Stimulated activated CD4-positive, alpha-beta T cell treated with anti-CD3 and anti-CD28 coated beads, Interleukin-12 subunit alpha, Interleukin-12 subunit beta, amount 100 ng/mL, for 24 hours (primary cell): ENCODE measurements around the gene ATP13A2.

Source experiments
- DNase-seq, 2 experiments: peaks; one replicate each; pipeline ENCODE4 v3.0.0-alpha.2; 2020; ENCODE audit warnings: low read depth in 2 of 2

ATP13A2 gene

DNA sequence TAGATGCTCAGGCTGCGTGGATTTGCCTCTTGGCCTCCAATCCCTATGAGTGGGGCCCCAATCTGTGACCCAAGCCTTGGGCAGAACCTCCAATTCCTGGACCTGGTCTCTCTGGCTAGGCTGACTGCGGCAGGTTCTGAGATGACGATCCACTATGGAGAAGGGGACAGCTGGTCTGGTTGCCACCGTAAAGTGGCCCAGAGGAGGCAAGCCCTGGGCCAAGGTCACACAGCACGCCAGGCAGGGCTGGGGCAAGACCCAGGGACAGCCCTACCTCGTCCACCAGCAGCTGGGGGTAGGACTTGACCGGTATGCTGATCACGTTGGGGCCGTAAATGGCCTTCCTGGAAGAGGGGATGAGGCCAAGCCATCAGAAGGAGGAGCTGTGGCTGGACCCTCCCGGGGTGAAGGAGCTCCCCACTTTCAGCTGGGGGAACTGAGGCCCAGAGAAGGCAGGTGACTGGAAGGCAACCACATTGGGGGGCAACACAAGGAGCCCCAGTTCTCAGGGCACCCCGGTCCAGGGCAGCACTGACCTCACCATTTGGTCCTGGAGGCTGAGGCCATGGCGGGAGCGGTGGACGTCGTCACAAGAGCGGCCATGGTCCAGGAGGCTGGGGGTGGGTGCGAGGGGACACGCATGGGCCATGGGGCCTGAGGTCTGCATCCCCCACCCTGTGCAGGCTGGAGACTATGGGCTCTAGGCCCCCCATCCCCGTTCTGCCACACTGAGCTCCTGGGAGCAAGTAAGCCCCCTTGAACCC lies 9.8 kb downstream of the ATP13A2 start:
- DNase-seq = no peak

DNA sequence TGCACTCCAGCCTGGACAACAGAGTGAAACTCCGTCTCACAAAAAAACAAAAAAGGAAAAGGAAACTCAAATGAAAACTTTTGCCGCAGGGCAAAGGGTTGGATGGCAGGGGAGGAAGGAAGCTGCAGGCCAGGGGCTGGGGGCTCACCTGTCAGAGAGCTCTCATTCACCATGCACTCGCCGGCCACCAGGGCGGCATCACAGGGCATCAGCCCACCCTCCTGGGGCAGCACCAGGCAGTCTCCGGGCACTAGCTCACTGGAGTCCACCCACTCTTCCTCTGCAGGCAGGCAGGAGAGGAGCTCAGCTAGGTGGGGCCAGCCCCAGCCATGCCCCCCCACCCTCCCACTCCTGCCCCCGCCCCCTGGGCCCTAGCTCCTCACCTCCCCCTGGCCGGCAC lies 11.9 kb downstream of the ATP13A2 start:
- DNase-seq = no peak

DNA sequence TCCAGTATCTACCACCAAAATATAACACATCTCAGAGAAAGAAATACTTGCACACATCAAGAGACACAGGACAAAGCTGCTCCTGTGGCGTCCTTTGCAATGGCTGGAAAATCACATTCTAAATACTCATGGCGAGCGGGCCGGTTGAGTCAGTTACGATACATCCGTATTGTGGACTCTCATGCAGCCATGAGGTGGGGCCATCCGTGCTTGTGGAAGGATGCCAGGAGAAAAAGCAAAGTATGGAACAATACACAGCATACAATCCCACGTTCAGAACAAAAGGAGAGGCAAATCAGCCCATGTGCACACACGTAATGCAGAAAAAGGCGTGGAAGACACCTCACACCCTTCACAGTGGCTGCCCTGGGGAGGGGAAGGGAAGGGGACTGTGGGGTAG lies 13.1 kb downstream of the ATP13A2 start:
- no peak for DNase-seq

DNA sequence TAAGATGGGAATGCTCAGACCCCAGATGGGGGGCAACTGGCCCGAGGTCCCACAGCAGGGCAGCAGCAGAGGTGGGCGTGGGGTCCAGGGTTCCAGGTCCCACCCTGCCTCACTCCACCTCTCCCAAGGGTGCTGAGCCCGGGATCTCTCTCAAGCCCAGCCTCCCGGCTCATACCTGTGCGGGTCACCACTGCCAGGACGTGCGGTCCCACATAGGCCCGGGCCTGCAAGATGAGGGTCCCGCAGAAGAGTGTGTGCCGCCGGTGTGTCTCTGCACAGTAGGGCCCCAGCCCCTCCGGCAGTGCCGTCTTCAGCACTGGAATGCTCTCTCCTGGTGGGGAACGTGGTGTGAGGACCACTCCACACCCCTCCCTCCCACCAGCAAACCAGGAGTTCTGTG lies 14.9 kb downstream of the ATP13A2 start:
- DNase-seq = no peak

DNA sequence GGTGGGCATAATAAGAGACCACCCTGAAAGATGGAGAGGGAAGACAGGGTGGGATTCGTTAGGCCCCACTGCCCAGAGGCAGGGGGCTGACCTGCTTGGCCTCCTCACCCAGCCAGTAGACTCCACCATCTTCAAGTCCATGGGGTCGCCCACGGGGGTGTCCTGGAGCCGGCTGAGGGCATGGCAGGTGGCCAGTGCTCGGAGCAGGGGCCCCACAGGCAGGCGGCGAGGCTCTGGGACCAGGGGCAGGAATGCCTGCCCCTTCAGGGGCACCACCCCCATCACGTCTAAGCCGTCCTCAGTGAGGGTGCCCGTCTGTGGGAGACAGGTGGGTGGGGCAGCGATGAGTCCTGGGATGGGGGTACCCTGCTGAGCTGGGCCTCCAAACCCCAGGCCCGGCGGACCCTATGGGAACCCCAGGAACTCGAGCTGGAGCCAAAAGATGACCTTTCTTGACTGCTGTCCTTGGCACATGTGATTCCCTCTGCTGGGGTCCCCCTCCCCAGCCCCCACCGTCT lies 18.1 kb downstream of the ATP13A2 start:
- no peak for DNase-seq

DNA sequence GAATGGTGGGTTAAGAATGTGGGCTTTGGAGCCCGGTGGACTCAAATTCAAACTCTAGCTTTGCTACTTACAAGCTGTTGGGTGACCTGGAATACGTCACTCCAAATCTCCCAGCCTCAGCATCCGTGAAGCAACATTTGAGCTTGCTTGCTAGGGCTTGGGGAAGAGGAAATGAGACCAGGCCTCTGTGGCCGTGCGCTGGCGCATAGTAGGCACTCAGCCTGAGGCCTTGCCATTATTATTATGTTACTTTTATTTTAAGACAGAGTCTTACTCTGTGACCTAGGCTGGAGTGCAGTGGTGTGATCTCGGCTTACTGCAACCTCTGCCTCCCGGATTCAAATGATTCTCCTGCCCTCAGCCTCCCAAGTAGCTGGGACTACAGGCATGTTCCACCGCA lies 19.1 kb downstream of the ATP13A2 start:
- DNase-seq = no peak

DNA sequence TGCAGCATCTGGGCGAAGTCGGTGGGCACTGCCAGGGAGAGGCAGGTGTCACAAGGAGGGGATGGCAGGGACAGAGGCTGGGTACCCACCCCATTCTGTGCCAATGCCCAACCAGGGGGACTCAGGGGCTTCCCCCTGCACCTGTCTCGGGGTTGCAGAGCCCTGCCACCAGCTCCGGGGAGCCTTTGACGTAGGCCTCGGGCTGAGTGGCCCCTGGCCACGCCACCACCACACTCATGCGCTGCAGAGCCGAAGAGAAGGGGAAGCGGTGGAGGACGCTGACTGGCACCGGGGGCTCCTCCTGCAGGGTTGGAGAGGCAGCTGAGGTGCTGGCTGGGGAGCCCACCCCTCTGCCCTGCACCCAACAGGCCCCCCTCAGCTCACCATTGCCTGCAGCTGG lies 19.6 kb downstream of the ATP13A2 start:
- no peak for DNase-seq

DNA sequence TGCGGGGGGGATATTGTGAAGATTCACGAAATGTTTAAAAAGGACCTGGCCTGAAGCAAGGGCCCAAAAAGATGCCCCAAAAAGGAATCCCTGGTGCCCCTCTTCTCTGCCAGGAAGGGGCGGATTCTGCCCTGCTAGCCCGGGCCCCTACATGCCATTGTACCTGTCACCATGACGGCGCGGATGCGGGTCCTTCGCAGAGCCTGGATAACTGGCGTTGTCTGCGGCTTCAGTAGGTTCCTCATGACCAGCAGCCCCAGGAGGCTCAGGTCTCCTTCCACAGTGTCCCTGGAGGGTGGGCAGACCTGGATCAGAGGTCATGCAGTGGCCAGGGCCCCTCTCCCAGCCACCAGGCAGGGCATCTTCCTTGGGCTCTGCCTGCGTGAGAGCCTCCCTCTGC lies 20.2 kb downstream of the ATP13A2 start:
- DNase-seq = no peak

DNA sequence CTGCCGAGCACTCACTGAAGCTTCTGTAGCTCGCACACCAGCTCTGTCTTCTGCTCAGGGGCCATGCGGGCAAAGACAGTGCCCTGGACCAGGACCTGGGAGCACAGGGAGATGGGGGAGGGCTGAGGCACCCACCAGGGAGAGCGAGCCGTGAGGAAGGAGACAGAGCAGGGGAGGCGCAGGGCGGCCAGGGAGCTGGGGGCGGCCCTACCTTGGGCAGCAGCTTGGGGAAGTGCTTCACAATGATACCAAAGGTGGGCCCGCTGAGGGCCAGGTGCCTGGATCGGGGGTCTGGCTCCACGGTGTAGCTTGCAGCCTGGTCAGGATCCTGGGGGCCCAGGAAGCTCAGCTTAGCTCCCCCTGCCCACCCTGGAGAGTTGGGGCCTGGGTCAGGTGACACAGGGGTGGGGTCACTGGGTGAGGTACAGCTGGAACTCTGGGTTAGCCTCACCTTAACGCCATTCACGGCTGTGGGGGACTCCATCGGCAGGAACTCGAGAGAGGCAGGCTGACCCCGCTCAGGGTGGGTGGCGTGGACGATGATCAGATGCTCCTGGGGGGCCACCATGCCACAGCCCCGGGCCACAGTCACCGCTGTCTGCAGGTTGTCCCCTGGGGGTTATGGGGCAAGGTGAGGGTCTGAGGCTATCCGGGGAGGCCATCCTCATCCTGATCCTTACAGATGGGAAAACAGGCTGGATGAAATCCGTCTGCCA lies 21.9 kb downstream of the ATP13A2 start:
- no peak for DNase-seq

DNA sequence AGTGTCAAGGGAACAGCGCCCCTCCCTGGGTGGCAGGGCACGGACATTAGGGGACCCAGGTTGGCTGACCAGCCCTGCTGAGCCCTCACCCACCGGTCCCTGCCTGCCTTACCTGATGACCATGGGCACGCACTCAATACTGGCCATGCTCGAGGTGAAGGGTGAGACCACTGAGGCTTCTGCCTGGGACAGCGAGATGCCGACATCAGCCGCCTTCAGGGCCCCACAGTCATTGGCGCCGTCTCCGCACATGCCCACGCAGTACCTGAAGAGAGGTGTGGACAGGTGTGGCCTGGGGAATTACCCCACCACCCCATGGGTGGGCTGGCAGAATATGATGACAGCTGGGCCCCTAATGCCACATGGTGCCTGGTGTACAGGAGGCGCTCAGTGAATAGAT lies 23.5 kb downstream of the ATP13A2 start:
- DNase-seq = no peak

DNA sequence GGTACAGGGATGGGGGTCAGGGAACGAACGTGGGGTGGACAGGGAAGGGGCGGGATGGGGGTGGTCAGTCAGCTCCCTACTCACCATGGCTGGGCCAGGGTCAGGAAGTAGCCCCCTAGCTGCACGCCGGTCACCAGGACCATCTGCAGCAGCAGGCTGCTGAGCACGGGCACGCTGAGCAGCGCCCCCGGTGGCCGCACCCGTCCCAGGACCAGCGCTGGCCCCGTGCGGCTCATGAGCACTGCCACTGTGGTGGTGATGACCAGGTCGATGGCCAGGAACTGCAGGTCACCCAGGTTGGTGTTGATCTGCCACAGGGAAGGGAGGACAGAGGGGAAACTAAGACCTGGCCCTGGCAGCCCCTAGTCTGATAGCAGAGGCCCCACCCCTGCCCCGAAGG lies 24.8 kb downstream of the ATP13A2 start:
- DNase-seq = no peak

DNA sequence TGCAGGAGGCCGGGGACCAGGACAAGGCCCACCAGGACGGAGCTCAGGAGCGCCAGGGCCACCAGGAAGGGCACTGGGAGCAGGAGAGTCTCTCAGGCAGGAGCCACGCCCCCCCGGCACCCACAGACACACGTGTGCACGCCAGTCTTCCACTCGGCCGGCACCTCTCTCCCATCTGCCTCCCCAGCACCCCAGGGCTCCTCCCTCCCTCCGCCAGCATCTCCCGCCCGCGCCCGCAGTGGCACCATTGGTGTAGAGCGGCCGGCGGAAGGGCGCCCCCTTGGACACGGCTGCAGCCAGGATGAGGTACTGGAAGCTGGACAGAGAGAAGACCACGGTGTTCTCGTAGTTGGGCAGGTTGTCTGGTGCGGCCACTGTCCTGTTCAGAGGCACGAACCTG lies 25.2 kb downstream of the ATP13A2 start:
- no peak for DNase-seq

DNA sequence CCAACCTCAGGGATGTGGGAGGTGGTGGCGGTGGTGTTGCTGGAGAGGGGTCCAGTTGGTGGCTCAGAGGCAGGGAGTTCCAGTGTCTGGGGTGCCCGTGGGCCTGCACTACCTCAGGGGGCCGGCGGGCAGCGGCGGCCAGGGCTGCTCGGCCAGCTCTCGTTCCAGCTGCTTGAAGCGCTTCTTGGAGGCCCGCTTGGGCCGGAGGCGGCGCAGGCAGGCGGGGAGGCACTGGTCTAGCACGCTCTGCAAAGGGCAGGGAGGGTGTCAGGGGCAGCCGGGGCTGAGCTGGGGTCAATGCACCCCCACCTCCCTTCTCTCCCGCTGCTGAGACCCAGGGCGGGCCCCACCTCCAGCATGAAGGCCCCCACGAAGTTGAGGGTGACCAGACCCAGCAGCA lies 25.6 kb downstream of the ATP13A2 start:
- no peak for DNase-seq

DNA sequence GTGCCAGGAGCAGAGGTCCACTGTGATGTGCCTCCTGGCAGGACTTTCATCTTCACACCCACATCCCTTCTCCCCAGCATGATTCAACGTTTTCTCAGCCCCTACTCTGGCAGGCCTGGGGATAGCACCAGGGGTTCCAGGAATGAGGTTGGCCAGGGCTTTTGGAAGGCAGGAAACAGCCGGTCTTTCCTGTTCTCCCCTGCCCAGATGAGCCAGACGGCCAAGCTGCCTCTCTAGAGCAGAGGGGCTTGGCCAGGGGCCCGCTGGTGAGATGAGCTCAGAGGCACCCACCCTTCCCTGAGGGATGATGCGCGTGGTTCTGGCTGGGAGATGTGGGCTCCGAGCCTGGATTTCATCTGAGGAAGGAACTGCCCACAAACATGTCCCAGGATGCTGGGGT lies 27.0 kb downstream of the ATP13A2 start:
- DNase-seq = no peak

DNA sequence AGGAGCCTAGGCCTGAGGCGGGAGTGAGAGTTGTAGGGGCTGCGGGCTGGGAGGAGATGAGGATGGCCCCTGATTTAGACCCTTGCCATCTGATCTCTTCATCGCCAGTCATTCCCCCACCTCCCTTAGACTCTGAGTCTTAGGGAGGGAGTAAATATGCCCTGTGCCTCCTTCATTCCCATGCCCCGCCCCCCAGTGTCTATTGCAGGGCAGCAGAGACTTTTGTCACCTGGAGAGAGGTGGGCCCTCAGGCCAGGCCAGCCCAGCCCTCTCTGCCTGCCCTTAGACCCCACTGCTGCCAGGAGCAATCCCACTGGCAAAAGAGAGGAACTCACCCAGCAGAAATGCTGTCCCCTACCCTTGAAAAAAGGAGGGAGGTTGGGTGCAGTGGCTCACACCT lies 28.1 kb downstream of the ATP13A2 start:
- no peak for DNase-seq

DNA sequence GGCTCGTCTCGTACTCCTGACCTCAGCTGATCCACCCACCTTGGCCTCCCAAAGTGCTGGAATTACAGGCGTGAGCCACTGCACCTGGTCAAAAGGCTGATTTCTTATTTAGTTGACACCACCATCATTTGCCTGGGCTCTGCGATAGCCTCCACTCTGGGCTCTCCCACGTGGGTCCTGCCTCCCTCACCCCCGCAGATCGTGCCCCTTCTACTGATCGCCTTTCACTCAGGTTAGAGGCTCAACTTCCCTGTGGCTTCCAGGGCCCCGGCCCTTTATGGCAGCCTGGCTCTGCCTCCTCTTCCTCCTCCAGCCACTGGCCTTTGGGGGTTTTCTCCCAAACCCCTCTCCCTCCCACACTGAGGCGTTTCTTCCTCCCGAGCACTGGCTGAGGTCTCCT lies 28.8 kb downstream of the ATP13A2 start:
- DNase-seq = no peak

DNA sequence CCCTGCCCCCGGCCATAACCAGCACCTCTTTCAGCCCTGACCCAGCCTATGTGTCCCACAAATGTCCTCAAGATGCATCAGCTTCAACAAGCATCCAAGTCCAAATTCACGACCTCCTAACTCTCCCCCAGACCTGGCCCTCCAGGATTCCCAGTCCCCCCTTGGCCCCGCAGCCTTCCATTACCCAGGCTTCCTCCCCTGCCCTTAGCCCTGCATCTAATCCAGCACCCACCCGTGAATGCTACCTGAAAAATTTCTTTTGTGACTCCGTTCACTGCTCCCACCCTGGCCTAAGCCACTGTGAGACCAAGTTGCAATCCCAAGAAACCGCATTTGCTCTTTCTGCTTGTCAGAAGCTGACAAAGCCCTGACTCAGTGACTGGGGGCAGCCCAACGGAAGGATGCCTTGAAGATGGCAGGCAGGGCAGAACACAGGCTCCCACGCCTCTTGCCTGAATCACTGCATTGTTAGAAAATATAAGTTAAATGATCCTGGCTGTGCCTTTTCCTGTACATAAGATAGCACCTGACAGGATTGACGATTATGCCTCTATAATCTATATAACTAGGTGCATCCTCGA lies 30.4 kb downstream of the ATP13A2 start:
- no peak for DNase-seq

DNA sequence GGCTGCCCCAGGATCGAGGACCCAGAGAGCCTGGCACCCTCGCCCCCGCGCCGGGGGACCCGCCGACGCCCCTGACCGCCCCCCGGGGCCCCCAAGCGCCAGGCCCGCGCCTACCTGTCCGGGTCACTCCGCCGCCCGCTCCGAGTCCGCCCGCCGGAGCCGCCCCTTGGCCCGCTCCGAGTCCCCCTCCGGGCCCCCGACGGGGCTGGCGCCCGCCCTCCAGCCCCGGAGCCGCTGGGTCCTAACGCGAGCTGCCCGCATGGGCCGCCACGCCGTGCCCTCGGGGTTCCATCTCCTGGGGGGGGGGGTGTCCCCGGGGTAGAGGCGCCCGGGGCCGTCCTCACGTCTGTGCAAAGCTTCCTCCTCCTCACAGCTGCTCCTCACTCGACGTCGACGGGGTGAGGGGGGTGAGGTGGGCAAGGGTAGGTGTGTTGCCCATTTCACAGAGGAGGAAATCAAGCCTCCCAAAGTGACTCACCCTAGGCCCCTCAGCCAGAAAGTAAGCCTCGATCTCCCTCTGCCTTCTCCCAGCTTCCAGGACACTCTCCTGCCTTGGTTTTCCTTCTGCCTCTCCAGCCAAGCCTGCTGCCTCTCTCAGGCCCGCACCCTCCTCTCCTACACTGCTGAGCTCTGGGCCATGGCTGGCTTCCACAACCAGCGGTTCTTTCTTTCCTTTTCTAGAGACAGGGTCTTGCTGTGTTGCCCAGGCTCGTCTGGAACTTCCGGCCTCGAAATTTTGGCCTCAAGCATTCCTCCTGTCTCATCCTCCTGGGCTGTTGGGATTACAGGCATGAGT lies 31.1 kb downstream of the ATP13A2 start, which contains the start of gene MFAP2:
MFAP2 (minus strand) TSS at position 148 of the 796 bp plus-strand sequence. CDS start 2,347 bp downstream, outside the sequence.
- no peak for DNase-seq

DNA sequence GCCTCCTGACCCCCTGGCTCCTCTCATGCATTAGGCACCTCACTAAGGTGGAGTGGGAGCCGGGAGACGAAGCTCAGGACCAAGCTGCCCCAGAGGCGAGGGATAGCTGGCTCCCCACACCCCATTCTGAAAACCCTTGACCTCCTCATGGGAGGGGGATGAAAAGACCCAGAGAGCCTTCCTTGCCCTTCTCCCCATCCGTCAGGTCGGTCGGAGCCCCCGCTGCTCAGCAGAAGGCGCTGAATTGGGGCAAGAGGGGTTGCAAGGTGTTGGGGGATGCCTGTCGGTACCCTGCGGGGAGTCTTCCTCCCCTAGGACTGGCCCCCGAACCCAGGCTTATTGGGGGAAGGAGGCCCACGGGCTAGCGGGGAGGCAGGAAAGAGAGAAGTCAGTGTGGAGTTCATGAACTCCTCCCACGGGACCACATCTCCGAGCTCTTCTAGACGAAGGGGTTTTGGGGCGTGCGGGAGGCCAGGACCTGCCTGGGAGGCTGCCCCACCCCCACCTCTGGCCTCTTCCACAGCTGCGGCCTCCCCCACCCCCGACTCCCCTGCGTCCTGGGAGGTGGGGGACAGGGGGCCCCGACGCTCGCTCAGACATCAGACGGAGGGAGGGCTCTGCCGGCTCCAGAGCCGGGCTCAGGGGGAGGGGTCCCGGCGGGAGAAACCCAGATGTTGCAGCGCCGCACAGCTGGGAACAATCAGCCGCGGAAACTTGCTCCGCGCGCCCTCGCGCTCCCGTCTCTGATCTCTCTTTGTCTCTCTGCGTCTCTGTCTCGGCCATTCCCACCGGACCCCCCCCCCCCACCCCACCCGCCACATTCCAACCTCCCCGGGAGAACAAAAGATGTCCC lies 32.0 kb downstream of the ATP13A2 start:
- DNase-seq = no peak

DNA sequence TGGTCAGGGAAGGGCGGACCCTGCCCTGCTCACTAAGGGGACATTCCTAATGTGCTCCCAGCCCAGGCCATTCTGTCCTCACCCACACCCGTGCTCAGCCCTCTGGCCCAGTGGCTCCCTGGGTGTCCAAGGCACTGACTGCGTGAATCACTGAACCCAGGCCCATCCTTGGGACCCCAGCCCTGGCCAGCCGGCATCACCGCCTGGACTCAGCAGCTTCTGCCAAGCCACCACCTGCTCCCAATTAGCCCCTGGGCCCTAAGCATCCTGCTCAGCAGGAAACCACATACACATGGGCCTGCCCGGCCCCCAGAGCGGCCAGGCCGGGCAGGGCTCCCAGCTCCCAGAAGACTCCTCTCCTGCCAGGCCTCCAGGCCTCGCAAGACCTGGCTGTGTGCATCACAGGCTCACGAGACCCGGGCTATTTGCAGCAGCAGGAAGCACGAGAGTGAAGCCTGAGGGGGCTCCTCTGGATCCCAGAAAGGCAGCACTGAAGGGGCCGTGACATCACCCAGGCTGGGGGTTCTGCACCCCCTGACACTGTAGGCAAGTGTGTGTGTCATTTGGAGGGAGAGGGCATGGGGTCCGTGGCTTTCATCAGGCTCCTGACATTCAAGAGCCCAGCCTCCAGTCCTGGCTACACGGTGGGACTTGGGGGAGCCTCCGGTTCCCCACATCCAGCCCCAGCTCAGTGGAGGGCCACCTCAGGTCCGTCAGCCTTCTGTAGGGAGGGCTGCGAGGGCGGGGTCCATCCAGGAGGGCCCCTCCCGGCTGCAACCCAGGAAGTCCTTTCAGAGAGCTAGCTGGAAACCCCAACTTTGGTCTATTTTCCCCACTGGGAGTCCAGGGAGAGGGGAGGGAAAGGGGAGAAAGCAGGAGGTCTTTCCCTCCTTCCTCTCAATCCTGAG lies 32.9 kb downstream of the ATP13A2 start:
- no peak for DNase-seq
